C4-2B (cell line): Measurements from ENCODE around the gene WNK4.

Experiments
- ZFX ChIP-seq: fragments of 450-650 bp; IDR thresholded peaks from 2 replicates; pipeline ENCODE4 v1.6.1; 2017
- TF ChIP-seq, protein P1 (sequence below): fragments of 450-650 bp; conservative IDR thresholded peaks from 2 replicates; pipeline ENCODE4 v1.5.1; 2017; ENCODE audit warnings: mild to moderate bottlenecking

DNA sequence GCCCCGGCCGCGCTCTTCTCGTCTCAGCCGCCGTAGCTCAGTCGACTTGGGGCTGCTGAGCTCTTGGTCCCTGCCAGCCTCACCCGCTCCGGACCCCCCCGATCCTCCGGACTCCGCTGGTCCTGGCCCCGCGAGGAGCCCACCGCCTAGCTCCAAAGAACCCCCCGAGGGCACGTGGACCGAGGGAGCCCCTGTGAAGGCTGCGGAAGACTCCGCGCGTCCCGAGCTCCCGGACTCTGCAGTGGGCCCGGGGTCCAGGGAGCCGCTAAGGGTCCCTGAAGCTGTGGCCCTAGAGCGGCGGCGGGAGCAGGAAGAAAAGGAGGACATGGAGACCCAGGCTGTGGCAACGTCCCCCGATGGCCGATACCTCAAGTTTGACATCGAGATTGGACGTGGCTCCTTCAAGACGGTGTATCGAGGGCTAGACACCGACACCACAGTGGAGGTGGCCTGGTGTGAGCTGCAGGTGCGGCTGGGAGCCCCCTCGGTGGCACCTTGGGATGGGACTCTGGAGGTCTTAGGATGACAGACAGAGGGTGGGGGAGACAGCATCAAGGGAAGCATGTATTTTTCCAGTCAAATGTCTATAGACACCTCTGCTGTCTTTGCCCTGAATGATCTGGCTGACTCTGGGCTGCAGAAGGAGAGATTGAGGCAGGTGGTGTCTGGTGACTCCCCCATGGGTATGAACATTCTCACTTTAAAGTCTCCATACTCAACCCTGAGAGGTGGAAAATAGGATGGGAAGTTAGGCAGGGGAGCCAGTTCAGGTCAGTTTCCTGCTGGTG lies 635 bp downstream of the WNK4 start:
- TF ChIP-seq, protein P1, sequence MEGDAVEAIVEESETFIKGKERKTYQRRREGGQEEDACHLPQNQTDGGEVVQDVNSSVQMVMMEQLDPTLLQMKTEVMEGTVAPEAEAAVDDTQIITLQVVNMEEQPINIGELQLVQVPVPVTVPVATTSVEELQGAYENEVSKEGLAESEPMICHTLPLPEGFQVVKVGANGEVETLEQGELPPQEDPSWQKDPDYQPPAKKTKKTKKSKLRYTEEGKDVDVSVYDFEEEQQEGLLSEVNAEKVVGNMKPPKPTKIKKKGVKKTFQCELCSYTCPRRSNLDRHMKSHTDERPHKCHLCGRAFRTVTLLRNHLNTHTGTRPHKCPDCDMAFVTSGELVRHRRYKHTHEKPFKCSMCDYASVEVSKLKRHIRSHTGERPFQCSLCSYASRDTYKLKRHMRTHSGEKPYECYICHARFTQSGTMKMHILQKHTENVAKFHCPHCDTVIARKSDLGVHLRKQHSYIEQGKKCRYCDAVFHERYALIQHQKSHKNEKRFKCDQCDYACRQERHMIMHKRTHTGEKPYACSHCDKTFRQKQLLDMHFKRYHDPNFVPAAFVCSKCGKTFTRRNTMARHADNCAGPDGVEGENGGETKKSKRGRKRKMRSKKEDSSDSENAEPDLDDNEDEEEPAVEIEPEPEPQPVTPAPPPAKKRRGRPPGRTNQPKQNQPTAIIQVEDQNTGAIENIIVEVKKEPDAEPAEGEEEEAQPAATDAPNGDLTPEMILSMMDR: no peak
- TF ChIP-seq ZFX: no peak
